Amniotic epithelial cell (primary cell): ENCODE measurements around the gene TMEM204.

ENCODE experiments used
- DNase-seq: peaks from one replicate; pipeline ENCODE4 v3.0.0-alpha.2; 2010; ENCODE audit warnings: low read depth

TMEM204 gene

DNA sequence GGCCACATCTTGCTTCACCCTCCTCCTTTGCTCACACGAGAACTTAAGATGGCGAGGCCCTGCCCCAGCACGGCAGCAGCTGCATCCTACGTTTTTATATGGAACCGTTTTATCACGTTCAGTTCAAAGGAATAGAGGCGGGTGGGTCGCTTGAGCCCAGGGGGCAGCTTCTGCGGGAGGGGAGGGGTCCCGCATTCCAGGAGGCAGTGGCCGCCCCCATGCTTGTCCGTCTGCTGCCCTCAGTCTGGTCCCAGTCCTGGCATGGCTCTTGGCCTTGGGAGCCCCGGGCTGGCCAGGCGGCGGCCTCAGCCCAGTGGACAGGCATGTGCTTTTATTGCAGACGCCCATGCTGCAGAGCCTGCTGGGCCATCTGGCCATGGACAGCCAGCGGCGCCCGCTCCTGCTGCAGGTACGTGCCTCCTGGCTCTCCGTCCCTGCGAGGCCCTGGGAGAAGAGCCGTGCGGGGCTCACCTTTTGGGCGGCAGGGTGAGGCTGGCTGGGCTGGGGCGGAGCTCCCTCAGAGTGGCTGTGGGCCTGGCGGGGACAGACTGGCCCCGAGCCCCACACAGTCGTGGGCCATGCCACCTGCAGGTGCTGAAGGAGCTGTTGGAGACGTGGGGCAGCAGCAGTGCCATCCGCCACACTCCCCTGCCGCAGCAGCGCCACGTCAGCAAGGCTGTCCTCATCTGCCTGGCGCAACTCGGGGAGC, 33.6 kb upstream of the TMEM204 start:
- DNase-seq = no peak

DNA sequence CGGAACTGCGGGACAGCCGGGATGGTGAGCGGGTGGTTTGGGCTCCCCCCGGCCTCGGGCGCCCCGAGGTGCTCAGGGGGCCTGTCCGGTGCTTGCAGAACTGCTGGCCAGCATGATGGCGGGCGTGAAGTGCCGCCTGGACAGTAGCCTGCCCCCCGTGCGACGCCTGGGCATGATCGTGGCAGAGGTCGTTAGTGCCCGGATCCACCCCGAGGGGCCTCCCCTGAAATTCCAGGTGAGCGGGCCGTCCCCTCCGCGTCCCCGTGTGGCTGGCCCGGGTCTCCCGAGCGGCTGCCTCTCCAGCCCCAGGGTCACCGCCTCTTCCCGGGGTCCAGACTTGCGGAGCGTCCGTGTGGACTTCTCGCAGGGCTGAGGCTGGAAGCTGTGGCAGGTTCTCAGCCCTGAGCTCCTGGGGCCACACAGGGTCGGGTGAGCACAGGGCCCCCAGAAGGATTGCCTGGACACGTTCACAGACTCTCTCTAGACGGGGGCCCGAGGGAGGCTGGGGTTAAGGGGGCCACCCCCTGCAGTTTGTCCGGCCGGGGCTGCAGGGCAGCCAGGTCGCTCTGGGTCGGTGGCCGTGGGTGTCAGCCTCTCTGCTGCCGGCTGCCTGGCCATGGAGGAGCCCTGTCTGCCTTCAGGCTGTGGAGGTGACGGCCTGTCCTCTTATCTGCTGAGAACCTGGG, 32.9 kb upstream of the TMEM204 start:
- DNase-seq = no peak

DNA sequence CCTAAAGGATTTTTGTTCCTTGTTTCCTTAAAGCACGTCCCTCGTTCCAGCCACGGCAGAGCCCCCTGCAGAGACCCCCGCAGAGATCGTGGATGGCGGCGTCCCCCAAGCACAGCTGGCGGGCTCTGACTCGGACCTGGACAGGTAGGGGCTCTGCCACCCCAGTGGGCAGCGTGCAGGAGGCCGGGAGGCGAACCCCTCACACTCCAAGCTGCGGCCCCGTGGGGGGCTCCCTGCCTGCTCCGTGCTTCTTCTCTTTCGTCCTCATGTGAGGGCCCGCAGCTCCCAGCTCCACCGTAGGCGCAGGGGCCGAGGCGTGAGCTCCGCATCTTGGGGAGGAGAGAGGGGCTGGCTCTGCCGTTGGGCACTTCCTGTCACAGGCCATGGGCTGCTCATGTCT, 31.8 kb upstream of the TMEM204 start:
- DNase-seq = no peak

GRCh38 chr16:1502092-1503004, 31.1 kb upstream of the TMEM204 start:
- DNase-seq = no peak

- DNase-seq = no peak
These were observed 30.1 kb upstream of the TMEM204 start for GRCh38 chr16:1503110-1503955.

- no peak for DNase-seq
These were observed 28.2 kb upstream of the TMEM204 start for GRCh38 chr16:1505073-1505844.

DNA sequence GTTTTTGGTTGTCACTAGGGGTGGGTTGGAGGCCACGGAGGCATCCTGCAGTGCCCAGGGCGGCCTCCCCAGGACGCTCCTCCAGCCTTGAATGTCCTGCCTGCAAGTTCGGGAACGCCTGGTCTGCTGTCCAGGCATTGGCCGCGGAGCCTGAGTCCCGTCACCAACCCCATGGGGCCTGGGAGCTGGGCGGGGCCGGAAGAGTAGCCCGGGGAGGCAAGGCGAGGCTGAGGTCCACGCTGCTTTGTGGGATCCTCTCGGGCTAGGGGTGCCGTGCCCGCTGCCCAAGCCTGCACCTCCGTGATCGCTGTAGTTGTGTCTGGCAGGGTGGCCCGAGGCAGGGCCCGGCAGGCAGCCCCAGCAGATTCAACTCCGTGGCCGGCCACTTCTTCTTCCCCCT, 27.6 kb upstream of the TMEM204 start:
- no peak for DNase-seq

DNA sequence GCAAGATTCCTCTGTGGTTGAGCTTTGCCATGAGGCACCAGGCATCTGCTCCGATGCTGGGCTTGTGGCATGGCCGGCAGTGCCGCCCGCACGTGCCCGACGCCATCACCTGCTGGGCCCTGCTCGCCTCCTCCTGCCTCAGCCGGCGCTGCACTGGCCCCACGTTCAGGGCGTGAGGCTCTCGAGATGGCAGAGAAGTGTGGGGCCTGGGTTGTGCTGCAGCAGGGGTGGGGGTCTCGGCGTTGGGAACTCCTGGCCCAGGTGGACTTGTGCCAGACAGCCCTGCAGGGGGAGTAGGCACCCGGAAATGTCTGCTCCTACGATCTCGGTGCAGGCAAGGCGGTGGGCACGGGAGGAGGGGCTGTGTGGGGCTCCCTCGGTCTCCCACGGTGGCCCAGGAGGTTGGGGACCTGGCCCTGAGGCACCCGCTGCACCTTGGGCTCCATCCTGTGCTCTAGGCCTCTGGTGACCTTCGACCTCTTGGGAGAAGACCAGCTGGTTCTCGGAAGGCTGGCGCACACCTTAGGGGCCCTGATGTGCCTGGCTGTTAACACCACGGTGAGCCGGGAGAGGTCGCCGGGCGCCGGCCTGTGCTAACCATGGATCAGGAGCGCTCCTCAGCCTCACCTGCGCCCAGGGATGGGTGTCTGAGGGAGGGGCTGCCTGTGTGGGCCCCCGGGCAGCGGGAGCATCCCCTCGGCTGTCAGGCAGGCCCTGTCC, 26.8 kb upstream of the TMEM204 start:
- no peak for DNase-seq

DNA sequence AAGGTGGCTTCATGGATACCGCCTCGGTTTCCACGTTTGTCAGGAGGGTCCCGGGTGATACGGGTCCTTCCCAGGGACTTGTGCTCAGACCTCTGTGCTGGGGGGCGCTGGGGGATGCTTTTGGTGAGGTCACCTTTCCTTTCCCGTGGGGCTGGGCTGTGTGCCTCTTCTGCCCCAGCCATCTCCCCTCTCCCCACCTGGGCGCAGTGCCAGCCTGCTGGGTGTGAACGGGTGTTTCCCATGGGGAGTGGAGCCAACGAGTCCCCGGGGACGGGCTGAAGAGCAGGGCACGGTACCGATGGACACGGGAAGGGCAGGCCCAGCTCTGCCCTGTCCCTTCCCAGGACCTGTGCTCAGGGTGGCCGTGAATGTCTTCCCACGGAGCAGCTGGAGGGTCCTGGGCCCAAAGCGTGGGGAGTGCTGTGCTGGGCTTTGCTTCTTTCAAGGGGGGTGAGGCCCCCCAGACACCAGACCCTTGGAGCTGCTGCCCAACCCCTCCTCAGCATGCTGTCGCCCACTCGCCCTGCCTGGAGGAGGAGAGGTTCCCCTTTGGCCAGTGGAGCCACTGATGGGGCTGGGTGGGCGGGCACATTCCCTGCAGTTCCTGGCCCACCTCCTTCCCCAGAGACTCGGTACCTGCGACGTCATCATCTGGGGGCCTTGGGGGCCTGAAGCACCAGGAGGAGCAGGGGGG, 24.8 kb upstream of the TMEM204 start:
- DNase-seq = no peak

DNA sequence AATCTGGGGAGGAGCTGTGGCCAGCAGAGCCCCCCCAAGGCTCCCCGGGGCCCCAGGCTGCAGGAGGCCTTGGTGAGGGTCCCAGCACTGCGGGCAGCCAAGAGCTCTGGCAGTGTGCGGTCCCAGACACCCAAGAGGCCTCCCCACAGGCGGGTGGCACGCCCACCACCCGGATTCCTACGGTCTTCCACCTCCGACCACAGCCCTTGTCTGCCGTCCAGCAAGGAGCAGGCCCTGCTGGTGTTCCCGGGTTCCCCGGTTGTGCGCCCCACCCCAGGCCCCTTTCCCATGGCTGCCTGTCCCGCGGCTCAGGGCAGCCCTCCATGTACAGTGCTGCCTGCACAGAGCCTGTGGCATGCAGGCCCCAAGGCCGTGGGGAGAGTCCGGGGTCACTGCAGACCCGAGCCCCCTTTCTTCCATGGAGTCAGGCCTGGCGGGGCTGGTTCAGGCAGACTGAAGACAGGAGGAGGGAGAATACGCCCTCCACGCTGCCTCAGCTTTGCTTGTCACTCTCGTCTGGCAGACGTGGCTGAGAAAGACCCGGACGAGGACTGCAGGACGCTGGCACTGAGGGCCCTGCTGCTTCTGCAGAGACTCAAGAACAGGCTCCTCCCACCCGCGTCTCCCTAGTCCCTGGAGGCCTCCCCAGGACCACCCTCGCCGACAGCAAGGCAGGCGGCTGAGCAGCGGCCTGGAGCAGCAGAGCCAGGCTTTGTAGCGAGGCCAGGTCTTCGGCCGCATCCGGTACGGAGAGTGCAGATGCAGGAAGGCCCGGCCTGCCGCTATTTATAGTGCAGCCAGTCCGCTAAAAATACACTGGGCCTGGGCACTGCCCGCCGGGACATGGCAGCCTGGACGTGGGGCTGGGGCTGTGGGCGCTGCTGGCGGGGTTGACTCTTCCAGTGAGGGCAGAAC, 23.9 kb upstream of the TMEM204 start:
- DNase-seq = no peak

- no peak for DNase-seq
These were observed 23.2 kb upstream of the TMEM204 start for GRCh38 chr16:1510272-1510671.

DNA sequence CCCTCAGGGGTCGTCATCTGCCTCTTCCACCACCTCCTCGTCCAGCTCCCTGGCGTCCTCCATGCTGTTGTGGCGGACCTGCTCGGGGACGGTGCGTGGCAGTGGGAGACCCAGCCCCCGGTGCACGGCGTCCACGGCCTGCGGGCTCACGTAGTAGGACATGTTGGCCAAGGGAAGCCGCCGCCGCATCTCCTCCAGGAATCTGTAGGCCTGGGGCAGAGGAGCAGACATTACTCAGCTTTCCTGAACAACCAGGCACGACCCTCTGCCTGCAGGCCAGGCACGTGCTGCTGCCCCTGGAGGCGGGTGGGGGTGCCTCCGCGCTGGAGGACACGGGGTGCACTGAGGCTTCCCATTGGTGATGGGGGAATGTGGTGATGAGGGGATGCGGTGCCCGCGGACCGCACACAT, 22.5 kb upstream of the TMEM204 start:
- no peak for DNase-seq

DNA sequence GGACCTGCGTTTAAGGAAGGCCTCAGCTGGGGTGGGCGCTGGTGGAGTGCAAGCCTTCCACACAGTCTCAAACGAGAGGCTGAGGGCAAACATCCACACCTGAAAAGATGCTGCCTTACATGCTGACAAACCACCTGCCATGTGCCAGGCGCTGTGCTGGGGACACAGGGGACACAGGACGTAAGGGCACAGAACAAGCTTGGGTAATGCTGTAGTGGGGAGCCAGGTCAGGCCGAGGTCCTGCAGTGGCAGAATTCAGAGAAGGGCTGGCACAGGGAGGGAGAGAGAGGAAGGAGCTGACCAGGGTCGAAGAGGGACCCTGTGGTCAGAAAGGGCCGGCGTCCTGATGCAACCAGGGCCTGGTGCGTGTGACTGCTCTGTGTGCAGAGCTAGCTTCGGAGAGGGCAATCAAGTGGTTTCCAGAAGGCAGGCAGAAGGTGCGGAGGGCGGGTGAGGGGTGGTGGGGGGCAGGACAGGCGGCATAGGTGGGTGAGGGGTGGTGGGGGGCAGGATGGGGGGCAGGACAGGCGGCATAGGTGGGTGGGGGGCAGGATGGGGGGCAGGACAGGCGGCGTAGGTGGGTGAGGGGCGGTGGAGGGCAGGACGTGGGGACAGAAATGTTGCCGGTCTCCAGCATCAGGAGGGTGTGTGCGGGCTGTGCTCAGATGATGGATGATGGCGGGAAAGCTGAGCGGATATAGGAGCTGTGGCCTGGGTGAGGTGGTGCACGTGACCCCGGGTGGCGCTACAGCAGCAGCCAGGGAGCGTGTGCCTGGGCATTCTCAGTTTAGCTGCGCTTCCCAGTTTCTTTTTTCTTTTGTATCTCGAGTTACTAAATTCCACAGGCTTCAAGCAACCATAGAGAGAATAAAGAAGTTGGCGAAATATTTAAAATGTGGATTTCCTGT, 21.6 kb upstream of the TMEM204 start:
- peak; percentile 7 for DNase-seq

DNA sequence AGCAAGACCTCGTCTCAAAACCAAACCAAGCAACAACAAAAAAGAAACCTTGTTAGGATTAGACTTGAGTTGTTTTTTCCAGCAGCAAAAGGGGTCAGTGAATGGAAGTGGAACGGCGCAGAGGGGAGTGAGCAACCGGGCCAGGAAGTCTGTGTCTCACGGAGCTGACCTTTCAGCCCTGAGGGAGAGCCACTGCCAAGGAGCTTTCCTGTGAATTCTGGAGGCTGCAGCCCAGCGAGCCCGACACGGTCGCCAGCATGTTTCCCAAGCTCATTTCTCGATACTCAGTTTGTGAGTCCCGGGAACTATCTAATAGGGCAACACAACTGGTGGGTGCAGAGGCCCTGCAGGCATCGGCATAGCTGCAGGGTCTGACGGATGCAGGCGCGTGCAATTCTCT, 20.7 kb upstream of the TMEM204 start:
- no peak for DNase-seq

GRCh38 chr16:1514507-1514906, 19.0 kb upstream of the TMEM204 start:
- no peak for DNase-seq

GRCh38 chr16:1518626-1519135, 14.8 kb upstream of the TMEM204 start:
- DNase-seq = no peak

DNA sequence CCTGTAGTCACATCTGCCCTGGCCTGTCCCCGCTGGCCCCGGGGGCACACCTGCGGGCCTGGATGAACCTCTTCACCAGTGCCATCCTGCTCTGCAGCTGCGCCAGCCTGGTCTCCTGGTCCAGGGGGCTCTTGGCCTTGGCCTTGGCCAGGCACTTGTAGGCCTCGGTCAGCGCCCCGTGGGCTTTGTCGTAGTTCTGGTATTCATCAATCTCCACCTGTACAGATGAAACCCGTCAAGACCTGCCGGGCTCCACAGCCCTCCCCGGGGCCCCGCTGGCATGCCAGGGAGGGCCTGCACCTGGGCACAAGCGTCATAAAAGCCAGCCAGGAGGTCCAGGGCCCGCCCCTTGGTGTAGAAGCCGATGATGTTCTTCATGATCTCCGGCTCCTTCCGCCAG, 13.6 kb upstream of the TMEM204 start:
- no peak for DNase-seq
